Astrocyte (in vitro differentiated cells and primary cell): ENCODE results near the gene RALGPS1. TPM values are rescaled to one million over a fixed set of nuclear protein-coding genes. Genes with fewer than 3 reads are reported as not detected.
A peak's percentile ranks its signal among the peaks of the same experiment; 100 is the strongest.

Experiments used
- DNase-seq: peaks from one replicate; pipeline ENCODE4 v3.0.0-alpha.2; 2010; ENCODE audit warnings: low read depth
- FAIRE-seq: peaks from 2 replicates; lab custom pipeline; 2011; peaks lifted over from hg19 to GRCh38; lab: Jason Lieb, UNC
- H2AFZ ChIP-seq: 2 replicates; pipeline ENCODE4 v1.6.0; 2012; ENCODE audit warnings: low read depth, low read length, inconsistent platforms
- H3K27ac ChIP-seq: 2 replicates; pipeline ENCODE4 v1.5.1; 2011; ENCODE audit warnings: low read depth, low read length, inconsistent platforms
- H3K27me3 ChIP-seq: 2 replicates; pipeline ENCODE4 v1.6.0; 2011; ENCODE audit warnings: low read length, inconsistent platforms; ENCODE audit not compliant: insufficient read depth
- H3K36me3 ChIP-seq: 2 replicates; pipeline ENCODE4 v1.5.1; 2011; ENCODE audit warnings: low read length, inconsistent platforms; ENCODE audit not compliant: insufficient read depth
- H3K4me1 ChIP-seq: 2 replicates; pipeline ENCODE4 v1.5.1; 2011; ENCODE audit warnings: low read length, inconsistent platforms; ENCODE audit not compliant: insufficient read depth
- H3K4me2 ChIP-seq: 2 replicates; pipeline ENCODE4 v1.6.0; 2012; ENCODE audit warnings: low read length, inconsistent platforms
- H3K4me3 ChIP-seq: 2 replicates; pipeline ENCODE4 v1.5.1; 2011; ENCODE audit warnings: low read depth, mild to moderate bottlenecking, low read length, inconsistent platforms; ENCODE audit not compliant: insufficient read depth
- H3K79me2 ChIP-seq: 2 replicates; pipeline ENCODE4 v1.6.0; 2012; ENCODE audit warnings: mild to moderate bottlenecking, low read length, inconsistent platforms; ENCODE audit not compliant: insufficient read depth
- H3K9ac ChIP-seq: 2 replicates; pipeline ENCODE4 v1.6.0; 2012; ENCODE audit warnings: mild to moderate bottlenecking, low read length, inconsistent platforms
- H3K9me3 ChIP-seq: 2 replicates; pipeline ENCODE4 v1.5.1; 2012; ENCODE audit warnings: low read depth, mild to moderate bottlenecking, low read length, inconsistent platforms; ENCODE audit not compliant: insufficient read depth
- H4K20me1 ChIP-seq: 2 replicates; pipeline ENCODE4 v1.6.0; 2012; ENCODE audit warnings: low read length, inconsistent platforms; ENCODE audit not compliant: insufficient read depth
- H3K27ac Mint-ChIP-seq: one replicate; pipeline ENCODE4 v1.8.0; 2021; ENCODE audit warnings: mild to moderate bottlenecking, mixed read lengths; ENCODE audit not compliant: unreplicated experiment
- H3K27me3 Mint-ChIP-seq: one replicate; pipeline ENCODE4 v1.8.0; 2021; ENCODE audit warnings: low read depth, mixed read lengths; ENCODE audit not compliant: unreplicated experiment
- H3K36me3 Mint-ChIP-seq: one replicate; pipeline ENCODE4 v1.8.0; 2021; ENCODE audit warnings: low read depth, mixed read lengths; ENCODE audit not compliant: unreplicated experiment
- H3K4me1 Mint-ChIP-seq: one replicate; pipeline ENCODE4 v1.8.0; 2021; ENCODE audit warnings: low read depth, mixed read lengths; ENCODE audit not compliant: unreplicated experiment
- H3K4me3 Mint-ChIP-seq: one replicate; pipeline ENCODE4 v1.8.0; 2021; ENCODE audit warnings: mild to moderate bottlenecking, moderate library complexity, mixed read lengths; ENCODE audit not compliant: unreplicated experiment
- H3K9me3 Mint-ChIP-seq: one replicate; pipeline ENCODE4 v1.8.0; 2021; ENCODE audit warnings: mild to moderate bottlenecking, mixed read lengths; ENCODE audit not compliant: unreplicated experiment
- CTCF ChIP-seq: IDR thresholded peaks from 2 replicates; pipeline ENCODE4 v1.5.1; 2011; ENCODE audit warnings: low read depth, mild to moderate bottlenecking, inconsistent platforms, low read length, moderate library complexity; ENCODE audit not compliant: insufficient read depth
- EZH2 ChIP-seq: IDR thresholded peaks from 2 replicates; pipeline ENCODE4 v1.6.1; 2012; ENCODE audit warnings: mild to moderate bottlenecking, low read length, inconsistent platforms; ENCODE audit not compliant: insufficient read depth
- total RNA-seq: library from RNA; stranded (reverse); gene quantifications from 2 replicates; pipeline ENCODE4 v1.2.1, GENCODE V29; 2021

Gene RALGPS1
- total RNA-seq, 1 donor from 2014 or later, result 2.8 TPM

DNA sequence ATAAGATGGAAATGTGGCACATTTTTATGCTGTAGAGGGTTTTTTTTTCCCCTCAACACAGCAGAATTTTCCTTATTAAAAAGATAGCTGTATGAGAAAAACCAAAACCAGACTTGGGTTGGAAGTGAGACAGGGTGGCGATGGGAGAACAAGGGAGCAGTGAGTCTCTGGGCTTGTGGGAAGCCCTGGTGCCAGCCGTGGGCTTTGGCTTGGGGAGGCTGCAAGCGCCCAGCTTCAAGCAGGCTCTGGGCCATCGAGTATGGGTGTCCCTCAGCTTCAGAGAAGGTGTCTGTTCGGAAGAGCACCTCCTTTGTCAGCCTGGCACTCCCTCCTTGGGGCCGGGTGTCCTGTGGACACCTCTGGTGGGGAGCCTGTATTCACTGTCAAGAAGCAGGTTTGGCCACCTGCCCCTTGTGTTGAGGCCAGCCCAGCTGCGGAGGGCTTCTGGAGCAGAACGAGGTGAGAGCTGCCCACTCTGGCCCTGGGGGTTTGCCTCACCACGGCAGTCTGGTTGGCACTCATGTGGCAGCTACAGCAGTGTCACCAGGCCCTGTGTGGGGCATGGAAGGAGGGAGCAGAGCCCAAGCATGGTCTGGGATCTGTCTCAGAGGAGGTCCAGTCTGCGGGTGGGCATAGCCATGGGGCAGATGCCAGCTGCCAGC lies 245.5 kb downstream of the RALGPS1 start:
- no peaks in the 10 kb centered on the region for H3K9me3 ChIP-seq
- H3K9ac ChIP-seq, result peak overlapping the region; percentile 11
- no peaks in the 10 kb centered on the region for H3K36me3 ChIP-seq
- H4K20me1 ChIP-seq, result no peaks in the 10 kb centered on the region
- H3K4me3 ChIP-seq, result no peak overlapping the region
- H3K4me1 Mint-ChIP-seq, result peaks cover 30% of the 10 kb centered on the region
- H3K27me3 Mint-ChIP-seq, result peaks cover 8% of the 10 kb centered on the region
- H3K4me2 ChIP-seq, result peak overlapping the region; percentile 33
- peak overlapping the region; percentile 20 for H3K27ac Mint-ChIP-seq
- H3K4me3 Mint-ChIP-seq, result no peak overlapping the region
- no peak overlapping the region for H3K27ac ChIP-seq
- DNase-seq (no peak), FAIRE-seq (no peak)
- peaks cover 26% of the 10 kb centered on the region for H3K4me1 ChIP-seq
- no peak overlapping the region for H2AFZ ChIP-seq
- no peaks in the 10 kb centered on the region for H3K79me2 ChIP-seq
- no peaks in the 10 kb centered on the region for H3K27me3 ChIP-seq
- no peaks in the 10 kb centered on the region for H3K9me3 Mint-ChIP-seq
- H3K36me3 Mint-ChIP-seq, result no peaks in the 10 kb centered on the region
- no peak for TF ChIP-seq EZH2
- TF ChIP-seq CTCF, result no peak

GRCh38 chr9:127161081-127161624 lies 246.6 kb downstream of the RALGPS1 start:
- no peak overlapping the region for H3K27ac Mint-ChIP-seq
- H3K4me1 ChIP-seq, result peaks cover 22% of the 10 kb centered on the region
- H3K36me3 Mint-ChIP-seq, result no peaks in the 10 kb centered on the region
- H3K9me3 Mint-ChIP-seq, result no peaks in the 10 kb centered on the region
- H2AFZ ChIP-seq, result no peak overlapping the region
- H3K27ac ChIP-seq, result no peak overlapping the region
- H3K4me1 Mint-ChIP-seq, result peaks cover 30% of the 10 kb centered on the region
- peaks cover 2% of the 10 kb centered on the region for H3K27me3 Mint-ChIP-seq
- FAIRE-seq (no peak), DNase-seq (no peak)
- TF ChIP-seq EZH2 (no peak), CTCF (no peak)
- no peak overlapping the region for H3K4me3 ChIP-seq
- no peak overlapping the region for H3K4me3 Mint-ChIP-seq
- no peaks in the 10 kb centered on the region for H4K20me1 ChIP-seq
- no peaks in the 10 kb centered on the region for H3K9me3 ChIP-seq
- H3K4me2 ChIP-seq, result no peak overlapping the region
- no peaks in the 10 kb centered on the region for H3K79me2 ChIP-seq
- no peak overlapping the region for H3K9ac ChIP-seq
- no peaks in the 10 kb centered on the region for H3K36me3 ChIP-seq
- no peaks in the 10 kb centered on the region for H3K27me3 ChIP-seq
